DND-41 (cell line): ENCODE measurements around the gene HCN1.

Experiments
- CTCF ChIP-seq: IDR thresholded peaks from 2 replicates; pipeline ENCODE4 v1.5.1; 2012; ENCODE audit warnings: borderline replicate concordance, low read length, moderate library complexity, mild to moderate bottlenecking; ENCODE audit not compliant: poor library complexity, severe bottlenecking; ENCODE audit errors: extremely low read depth
- EZH2 ChIP-seq: IDR thresholded peaks from 3 replicates; pipeline ENCODE4 v1.6.1; 2012; ENCODE audit warnings: borderline replicate concordance, low read depth, mild to moderate bottlenecking, moderate library complexity, low read length, inconsistent platforms; ENCODE audit not compliant: severe bottlenecking

GRCh38 chr5:45672271-45672670 is 23.9 kb downstream of the HCN1 start:
- no peak for TF ChIP-seq CTCF
- TF ChIP-seq EZH2: no peak
